Type B pancreatic cell (in vitro differentiated cells): ENCODE data around the gene PTPRT. TPM values are rescaled to one million over a fixed set of nuclear protein-coding genes. Genes with fewer than 3 reads are reported as not detected.

Source experiments
- DNase-seq: peaks from one replicate; pipeline ENCODE4 v3.0.0; 2021; ENCODE audit warnings: mixed read lengths; ENCODE audit not compliant: unreplicated experiment; ENCODE audit errors: extremely low spot score
- H3K27ac Mint-ChIP-seq: 2 replicates; pipeline ENCODE4 v1.8.0; 2021; ENCODE audit warnings: mild to moderate bottlenecking, mixed read lengths
- H3K27me3 Mint-ChIP-seq: 2 replicates; pipeline ENCODE4 v1.8.0; 2021; ENCODE audit warnings: mixed read lengths
- H3K36me3 Mint-ChIP-seq: 2 replicates; pipeline ENCODE4 v1.8.0; 2021; ENCODE audit warnings: mixed read lengths
- H3K4me1 Mint-ChIP-seq: one replicate; pipeline ENCODE4 v1.8.0; 2021; ENCODE audit warnings: mixed read lengths; ENCODE audit not compliant: unreplicated experiment
- H3K4me3 Mint-ChIP-seq: 2 replicates; pipeline ENCODE4 v1.8.0; 2021; ENCODE audit warnings: mild to moderate bottlenecking, mixed read lengths
- H3K9me3 Mint-ChIP-seq: 2 replicates; pipeline ENCODE4 v1.8.0; 2021; ENCODE audit warnings: mixed read lengths
- CTCF ChIP-seq: fragments of 200-600 bp; sonication (generic); conservative IDR thresholded peaks from 2 replicates; pipeline ENCODE4 v1.5.0; 2021; ENCODE audit warnings: antibody characterized with exemption, mild to moderate bottlenecking
- total RNA-seq: library from RNA; stranded (reverse); gene quantifications from 2 replicates; pipeline ENCODE4 v1.2.1, GENCODE V29; 2021; ENCODE audit warnings: low replicate concordance

The PTPRT gene
- total RNA-seq, 1 donor from 2014 or later, result 7.0 TPM

GRCh38 chr20:42864116-42864515 is 325.6 kb downstream of the PTPRT start:
- H3K4me3 Mint-ChIP-seq, result no peak overlapping the region
- no peaks in the 10 kb centered on the region for H3K4me1 Mint-ChIP-seq
- TF ChIP-seq CTCF, result no peak
- peaks cover 6% of the 10 kb centered on the region for H3K27me3 Mint-ChIP-seq
- no peak for DNase-seq
- no peak overlapping the region for H3K27ac Mint-ChIP-seq
- H3K36me3 Mint-ChIP-seq, result no peaks in the 10 kb centered on the region
- no peaks in the 10 kb centered on the region for H3K9me3 Mint-ChIP-seq

GRCh38 chr20:42862446-42862845 is 327.3 kb downstream of the PTPRT start:
- Mint-ChIP-seq H3K27me3 (peaks cover 11% of the 10 kb centered on the region), H3K36me3 (no peaks in the 10 kb centered on the region), H3K4me1 (no peaks in the 10 kb centered on the region), H3K9me3 (no peaks in the 10 kb centered on the region), H3K4me3 (no peak overlapping the region), H3K27ac (no peak overlapping the region)
- TF ChIP-seq CTCF, result no peak
- DNase-seq, result no peak

GRCh38 chr20:42857446-42857845 is 332.3 kb downstream of the PTPRT start:
- no peak for TF ChIP-seq CTCF
- H3K4me3 Mint-ChIP-seq, result no peak overlapping the region
- no peak for DNase-seq
- peaks cover 9% of the 10 kb centered on the region for H3K27me3 Mint-ChIP-seq
- H3K36me3 Mint-ChIP-seq, result no peaks in the 10 kb centered on the region
- H3K9me3 Mint-ChIP-seq, result no peaks in the 10 kb centered on the region
- no peaks in the 10 kb centered on the region for H3K4me1 Mint-ChIP-seq
- no peak overlapping the region for H3K27ac Mint-ChIP-seq

- H3K4me1 Mint-ChIP-seq, result no peaks in the 10 kb centered on the region
- H3K9me3 Mint-ChIP-seq, result no peaks in the 10 kb centered on the region
- DNase-seq, result no peak
- no peak overlapping the region for H3K27ac Mint-ChIP-seq
- H3K27me3 Mint-ChIP-seq, result peaks cover 9% of the 10 kb centered on the region
- TF ChIP-seq CTCF, result no peak
- no peaks in the 10 kb centered on the region for H3K36me3 Mint-ChIP-seq
- H3K4me3 Mint-ChIP-seq, result no peak overlapping the region
These were observed 333.8 kb downstream of the PTPRT start for GRCh38 chr20:42855896-42856295.

GRCh38 chr20:42852691-42853090 is 337.0 kb downstream of the PTPRT start:
- DNase-seq, result no peak
- Mint-ChIP-seq H3K4me3 (no peak overlapping the region), H3K27ac (no peak overlapping the region), H3K36me3 (no peaks in the 10 kb centered on the region), H3K9me3 (no peaks in the 10 kb centered on the region), H3K27me3 (peaks cover 8% of the 10 kb centered on the region), H3K4me1 (no peaks in the 10 kb centered on the region)
- no peak for TF ChIP-seq CTCF

- TF ChIP-seq CTCF, result no peak
- no peaks in the 10 kb centered on the region for H3K9me3 Mint-ChIP-seq
- H3K4me3 Mint-ChIP-seq, result no peak overlapping the region
- H3K27me3 Mint-ChIP-seq, result peaks cover 3% of the 10 kb centered on the region
- no peaks in the 10 kb centered on the region for H3K4me1 Mint-ChIP-seq
- no peak overlapping the region for H3K27ac Mint-ChIP-seq
- DNase-seq, result no peak
- no peaks in the 10 kb centered on the region for H3K36me3 Mint-ChIP-seq
These were observed 342.8 kb downstream of the PTPRT start for GRCh38 chr20:42846784-42847490.
